ENCODE measurements around the gene PIGQ. TPM values are rescaled to one million over a fixed set of nuclear protein-coding genes. Genes with fewer than 3 reads are reported as not detected.
A peak's percentile ranks its signal among the peaks of the same experiment; 100 is the strongest.

PIGQ gene
- polyA plus RNA-seq, 2 of the 4 experiments (the other 2 are of a cell fraction), result 13.2 to 31.2 TPM

GRCh38 chr16:609984-610383 lies 40.2 kb downstream of the PIGQ start:
- Histone ChIP-seq H3K4me3 (no peak overlapping the region), H3K4me1 (no peaks in the 10 kb centered on the region), H3K27ac (no peak overlapping the region), H3K9me3 (peaks cover 10% of the 10 kb centered on the region), H3K4me2 (no peak overlapping the region)
- ATAC-seq (peak in 1 of 2 experiments; percentile 44; a peak in 3 of 6 replicates), DNase-seq (ENCODE audit: low read depth in 1 of 2, low spot score in 1 of 2) (no peak), FAIRE-seq (no peak)
- ChIA-PET POLR2A (no interaction called here), CTCF (interaction anchor here (0.7 to 1.2 kb wide), 4 partner anchors 9 to 20 kb away, joined by 3 read pairs; partner anchors contain the start of gene RAB40C)
- WGBS (ENCODE audit: missing lambda C conversion rate), result 86% methylated on average over 12 of the region's 14 CpGs
- no peak for TF ChIP-seq NPAS2 (CRISPR knock-in tag; IDR thresholded peaks at IDR 0.05; ENCODE audit: borderline replicate concordance)
- no peak for TF ChIP-seq KDM1A (IDR thresholded peaks at IDR 0.05; ENCODE audit: low read depth)
- no peak for TF ChIP-seq HEYL (CRISPR knock-in tag; IDR thresholded peaks at IDR 0.05)
- no peak for TF ChIP-seq ESRRA (IDR thresholded peaks at IDR 0.05; ENCODE audit: borderline replicate concordance, low read length)
- no peak for TF ChIP-seq JUN (IDR thresholded peaks at IDR 0.05)
- TF ChIP-seq MAX (IDR thresholded peaks at IDR 0.05), result no peak
- TF ChIP-seq HOXA7 (CRISPR knock-in tag; IDR thresholded peaks at IDR 0.05), result no peak
- no peak for TF ChIP-seq BCL3 (IDR thresholded peaks at IDR 0.05)
- no peak for TF ChIP-seq ZFP36 (IDR thresholded peaks at IDR 0.05; ENCODE audit: borderline replicate concordance, partially characterized antibody)
- TF ChIP-seq GATA3 (IDR thresholded peaks at IDR 0.05; ENCODE audit: borderline replicate concordance), result no peak

- ChIA-PET CTCF (interaction anchor here (0.7 to 1.2 kb wide), 3 partner anchors 10 to 11 kb away, joined by 3 read pairs; no protein-coding TSS in a partner anchor), POLR2A (interaction anchor here (0.6 kb wide), 1 partner anchor 224 kb away, joined by 5 read pairs; no protein-coding TSS in a partner anchor)
- Histone ChIP-seq H3K27ac (no peak overlapping the region), H3K4me3 (no peak overlapping the region), H3K4me2 (no peak overlapping the region), H3K9me3 (peaks cover 2% of the 10 kb centered on the region; the same call in 1 of the 3 replicates), H3K4me1 (no peaks in the 10 kb centered on the region)
- ATAC-seq, result peak; percentile 54 to 85; a peak in 3 of 6 replicates
- DNase-seq (ENCODE audit: low read depth in 1 of 2, low spot score in 1 of 2), result no peak
- WGBS (ENCODE audit: missing lambda C conversion rate), result 91% methylated on average over 20 of the region's 28 CpGs
- TF ChIP-seq SREBF2 (IDR thresholded peaks at IDR 0.05) (no peak), PHF8 (IDR thresholded peaks at IDR 0.05; ENCODE audit: borderline replicate concordance, low read depth) (no peak), EHF (CRISPR knock-in tag; IDR thresholded peaks at IDR 0.05) (no peak), MYC (IDR thresholded peaks at IDR 0.05; ENCODE audit: borderline replicate concordance, low read length) (no peak), CBX2 (IDR thresholded peaks at IDR 0.05; ENCODE audit: borderline replicate concordance, low read depth) (no peak), CTCF (IDR thresholded peaks at IDR 0.05) (peak; percentile 26; the same call in 2 of the 3 replicates), RAD21 (conservative IDR thresholded peaks at IDR 0.05 in 1 of 2, IDR thresholded peaks at IDR 0.05 in 1 of 2) (peak in 1 of 2 experiments; percentile 39; a peak in 1 of 5 replicates), HMGXB4 (CRISPR knock-in tag; IDR thresholded peaks at IDR 0.05; ENCODE audit: borderline replicate concordance) (no peak), HEYL (CRISPR knock-in tag; IDR thresholded peaks at IDR 0.05) (no peak), HOXA7 (CRISPR knock-in tag; IDR thresholded peaks at IDR 0.05) (no peak)
- FAIRE-seq, result no peak
Measured at GRCh38 chr16:610513-611381, 41.0 kb downstream of the PIGQ start.
